Neural cell (in vitro differentiated cells): ENCODE data around the gene PDE3A. TPM values are rescaled to one million over a fixed set of nuclear protein-coding genes. Genes with fewer than 3 reads are reported as not detected.

Experiments
- H2AFZ ChIP-seq: fragments of 200-600, 300-800 bp; sonication (generic), shearing (Covaris generic); 2 replicates; pipeline ENCODE4 v1.6.0; 2014; ENCODE audit warnings: low read depth, mild to moderate bottlenecking, antibody characterized with exemption, low read length, moderate library complexity
- H3F3A ChIP-seq: fragments of 200-600 bp; shearing (Covaris generic); 2 replicates; pipeline ENCODE4 v1.6.1; 2016; ENCODE audit warnings: mild to moderate bottlenecking, moderate library complexity, mixed read lengths, antibody characterized with exemption, low read length; ENCODE audit not compliant: insufficient read depth, poor library complexity, severe bottlenecking
- H3K27ac ChIP-seq: fragments of 200-600, 300-800 bp; sonication (generic), shearing (Covaris generic); 2 replicates; pipeline ENCODE4 v1.5.1; 2014; ENCODE audit warnings: mild to moderate bottlenecking, low read length, moderate library complexity
- H3K27me3 ChIP-seq: fragments of 300-800, 200-600 bp; sonication (generic), shearing (Covaris generic); 2 replicates; pipeline ENCODE4 v1.6.0; 2014; ENCODE audit warnings: mild to moderate bottlenecking, low read depth, low read length, moderate library complexity; ENCODE audit not compliant: insufficient read depth
- H3K36me3 ChIP-seq: fragments of 300-800, 200-600 bp; sonication (generic), shearing (Covaris generic); 2 replicates; pipeline ENCODE4 v1.5.1; 2014; ENCODE audit warnings: mild to moderate bottlenecking, antibody characterized with exemption, low read length, moderate library complexity; ENCODE audit not compliant: insufficient read depth
- H3K4me2 ChIP-seq: fragments of 300-800, 200-600 bp; sonication (generic), shearing (Covaris generic); 2 replicates; pipeline ENCODE4 v1.6.0; 2014; ENCODE audit warnings: mild to moderate bottlenecking, low read length
- H3K4me3 ChIP-seq: fragments of 300-800, 200-600 bp; sonication (generic), shearing (Covaris generic); 2 replicates; pipeline ENCODE4 v1.5.1; 2014; ENCODE audit warnings: mild to moderate bottlenecking, low read length, moderate library complexity
- H3K79me2 ChIP-seq: fragments of 200-600 bp; shearing (Covaris generic); replicated peaks from 2 replicates; pipeline ENCODE4 v1.6.0; 2014; ENCODE audit warnings: mild to moderate bottlenecking, low read length, moderate library complexity; ENCODE audit not compliant: insufficient read depth
- H3K9ac ChIP-seq: fragments of 300-800, 200-600 bp; sonication (generic), shearing (Covaris generic); 2 replicates; pipeline ENCODE4 v1.6.1; 2016; ENCODE audit warnings: mild to moderate bottlenecking, low read length, mixed read lengths
- H3K9me2 ChIP-seq: fragments of 200-600 bp; shearing (Covaris generic); 2 replicates; pipeline ENCODE4 v1.6.1; 2016; ENCODE audit warnings: mild to moderate bottlenecking, low read length, mixed read lengths; ENCODE audit not compliant: insufficient read depth
- H3K9me3 ChIP-seq: fragments of 200-600, 300-800 bp; sonication (generic), shearing (Covaris generic); 2 replicates; pipeline ENCODE4 v1.6.1; 2016; ENCODE audit warnings: mild to moderate bottlenecking, mixed run types, low read length, moderate library complexity, mixed read lengths
- H4K20me1 ChIP-seq: fragments of 200-600 bp; shearing (Covaris generic); 2 replicates; pipeline ENCODE4 v1.6.1; 2016; ENCODE audit warnings: mild to moderate bottlenecking, mixed run types; ENCODE audit not compliant: insufficient read depth
- EP300 ChIP-seq: fragments of 450-650 bp; conservative IDR thresholded peaks from 2 replicates; pipeline ENCODE4 v1.6.1; 2014; ENCODE audit warnings: antibody characterized with exemption, mild to moderate bottlenecking, moderate library complexity; ENCODE audit not compliant: poor library complexity, severe bottlenecking
- EZH2 ChIP-seq: fragments of 200-600, 300-800 bp; shearing (Covaris generic), sonication (generic); IDR thresholded peaks from 2 replicates; pipeline ENCODE4 v1.6.1; 2014; ENCODE audit warnings: antibody characterized with exemption, low read length, borderline replicate concordance, mild to moderate bottlenecking; ENCODE audit not compliant: insufficient read depth, poor library complexity, severe bottlenecking
- MXI1 ChIP-seq: fragments of 450-650 bp; conservative IDR thresholded peaks from 2 replicates; pipeline ENCODE4 v1.6.1; 2014; ENCODE audit warnings: antibody characterized with exemption, mild to moderate bottlenecking; ENCODE audit not compliant: poor library complexity, severe bottlenecking
- POLR2AphosphoS5 ChIP-seq: IDR thresholded peaks from 2 replicates; pipeline ENCODE4 v1.6.1; 2012
- RAD21 ChIP-seq: fragments of 450-650 bp; conservative IDR thresholded peaks from 2 replicates; pipeline ENCODE4 v1.6.1; 2014; ENCODE audit warnings: antibody characterized with exemption, mild to moderate bottlenecking, moderate library complexity
- REST ChIP-seq: IDR thresholded peaks from 2 replicates; pipeline ENCODE4 v1.6.1; 2012; ENCODE audit warnings: borderline replicate concordance
- SMC3 ChIP-seq: fragments of 450-650 bp; conservative IDR thresholded peaks from 2 replicates; pipeline ENCODE4 v1.6.1; 2014; ENCODE audit warnings: antibody characterized with exemption, mild to moderate bottlenecking, moderate library complexity; ENCODE audit not compliant: poor library complexity
- TAF1 ChIP-seq: IDR thresholded peaks from 2 replicates; pipeline ENCODE4 v1.6.1; 2012; ENCODE audit warnings: low read depth
- polyA plus RNA-seq: library from polyadenylated mRNA; depleted of rRNA; stranded (reverse); fragments of >200 nt; gene quantifications from 2 replicates; pipeline ENCODE4 v1.2.3, GENCODE V29; 2014
- TF ChIP-seq, protein P1 (sequence below): fragments of 450-650 bp; IDR thresholded peaks from 2 replicates; pipeline ENCODE4 v1.5.1; 2014; ENCODE audit warnings: antibody characterized with exemption, mild to moderate bottlenecking, moderate library complexity; ENCODE audit not compliant: poor library complexity, severe bottlenecking

Gene PDE3A
- polyA plus RNA-seq, 1 donor from 2014 or later, result 0.94 TPM

- Histone ChIP-seq H3K79me2 (no peaks in the 10 kb centered on the region), H3K9me2 (no peaks in the 10 kb centered on the region), H3K4me2 (no peak overlapping the region), H2AFZ (no peak overlapping the region), H3K27ac (no peak overlapping the region), H3F3A (no peaks in the 10 kb centered on the region), H3K9ac (no peak overlapping the region), H3K27me3 (no peaks in the 10 kb centered on the region), H3K4me3 (no peak overlapping the region), H3K36me3 (no peaks in the 10 kb centered on the region), H3K9me3 (no peaks in the 10 kb centered on the region), H4K20me1 (no peaks in the 10 kb centered on the region)
- TF ChIP-seq POLR2AphosphoS5 (no peak), MXI1 (no peak), SMC3 (no peak), EZH2 (no peak), TAF1 (no peak), EP300 (no peak), REST (no peak), RAD21 (no peak)
- TF ChIP-seq, protein P1, sequence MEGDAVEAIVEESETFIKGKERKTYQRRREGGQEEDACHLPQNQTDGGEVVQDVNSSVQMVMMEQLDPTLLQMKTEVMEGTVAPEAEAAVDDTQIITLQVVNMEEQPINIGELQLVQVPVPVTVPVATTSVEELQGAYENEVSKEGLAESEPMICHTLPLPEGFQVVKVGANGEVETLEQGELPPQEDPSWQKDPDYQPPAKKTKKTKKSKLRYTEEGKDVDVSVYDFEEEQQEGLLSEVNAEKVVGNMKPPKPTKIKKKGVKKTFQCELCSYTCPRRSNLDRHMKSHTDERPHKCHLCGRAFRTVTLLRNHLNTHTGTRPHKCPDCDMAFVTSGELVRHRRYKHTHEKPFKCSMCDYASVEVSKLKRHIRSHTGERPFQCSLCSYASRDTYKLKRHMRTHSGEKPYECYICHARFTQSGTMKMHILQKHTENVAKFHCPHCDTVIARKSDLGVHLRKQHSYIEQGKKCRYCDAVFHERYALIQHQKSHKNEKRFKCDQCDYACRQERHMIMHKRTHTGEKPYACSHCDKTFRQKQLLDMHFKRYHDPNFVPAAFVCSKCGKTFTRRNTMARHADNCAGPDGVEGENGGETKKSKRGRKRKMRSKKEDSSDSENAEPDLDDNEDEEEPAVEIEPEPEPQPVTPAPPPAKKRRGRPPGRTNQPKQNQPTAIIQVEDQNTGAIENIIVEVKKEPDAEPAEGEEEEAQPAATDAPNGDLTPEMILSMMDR, result no peak
Observed at GRCh38 chr12:20443255-20443654, 74.9 kb downstream of the PDE3A start.

DNA sequence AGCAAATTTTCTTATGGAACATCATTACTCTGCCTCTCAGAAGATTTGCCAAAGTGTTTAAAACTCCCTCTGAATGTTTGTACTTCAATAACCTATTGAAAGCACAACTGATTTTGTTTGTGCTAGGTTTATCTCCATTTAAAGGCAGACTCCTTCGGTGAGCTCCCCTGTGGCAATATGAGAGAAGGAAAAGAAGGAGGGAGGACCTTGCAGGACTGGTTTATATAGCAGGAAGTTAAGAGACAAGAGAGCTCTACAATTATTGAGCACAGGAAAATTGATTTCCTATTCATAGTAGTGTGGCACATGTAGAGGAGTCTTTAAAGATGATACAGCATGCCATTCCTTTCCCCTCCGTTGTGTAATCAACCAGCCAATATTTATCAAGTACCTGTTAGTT, 75.5 kb downstream of the PDE3A start:
- Histone ChIP-seq H3K27ac (no peak overlapping the region), H3K4me3 (no peak overlapping the region), H4K20me1 (no peaks in the 10 kb centered on the region), H3K9me2 (no peaks in the 10 kb centered on the region), H3K4me2 (no peak overlapping the region), H3K9ac (no peak overlapping the region), H3F3A (no peaks in the 10 kb centered on the region), H3K27me3 (no peaks in the 10 kb centered on the region), H3K36me3 (no peaks in the 10 kb centered on the region), H2AFZ (no peak overlapping the region), H3K9me3 (no peaks in the 10 kb centered on the region), H3K79me2 (no peaks in the 10 kb centered on the region)
- no peak for TF ChIP-seq MXI1
- no peak for TF ChIP-seq POLR2AphosphoS5
- no peak for TF ChIP-seq EP300
- no peak for TF ChIP-seq SMC3
- no peak for TF ChIP-seq EZH2
- no peak for TF ChIP-seq REST
- no peak for TF ChIP-seq RAD21
- TF ChIP-seq, protein P1, result no peak
- TF ChIP-seq TAF1, result no peak
